ENCODE results near the gene PSMB7. TPM values are rescaled to one million over a fixed set of nuclear protein-coding genes. Genes with fewer than 3 reads are reported as not detected.

Gene PSMB7
- total RNA-seq, 2 experiments from 2014 or later = 164 to 186 TPM

DNA sequence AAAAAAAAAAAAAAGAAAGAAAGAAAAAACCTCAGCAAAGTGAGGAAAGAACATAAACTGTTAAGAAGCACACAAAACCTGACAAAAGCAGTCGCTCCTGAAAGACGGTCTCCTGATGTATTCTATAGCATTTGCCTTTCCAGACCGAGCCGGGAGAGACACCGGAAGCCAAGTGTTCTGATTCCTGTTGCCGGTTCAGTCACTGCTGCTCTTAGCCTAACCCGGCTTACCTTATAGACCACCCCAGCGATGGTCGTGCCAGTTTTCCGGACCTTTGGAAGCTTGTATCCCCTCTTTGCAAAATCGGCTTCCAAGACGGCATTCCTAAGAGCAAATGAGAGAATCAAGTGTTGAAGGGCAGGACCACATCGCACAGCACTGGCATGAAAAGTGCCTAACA lies 630 bp downstream of the PSMB7 start:
- CTCF ChIA-PET (ENCODE audit: unreplicated experiment) = no interaction called here
- TSS peak; percentile 70 for BruUV-seq (replicated peaks)
- H4K20me1 ChIP-seq (ENCODE audit: insufficient read depth, low read length) = no peaks in the 10 kb centered on the region
- peak overlapping the region; percentile 85 for H3K4me2 ChIP-seq (ENCODE audit: low read length)
- peaks cover 6% of the 10 kb centered on the region; the same call in 1 of the 2 replicates for H3K9me3 ChIP-seq (ENCODE audit: low read length)
- peak overlapping the region; percentile 92 for H3K4me3 ChIP-seq (ENCODE audit: low read depth, low read length, poor library complexity, severe bottlenecking)
- H3K27ac ChIP-seq (ENCODE audit: low read depth, low read length, poor library complexity, severe bottlenecking) = peak overlapping the region; percentile 17
- H3K79me2 ChIP-seq (ENCODE audit: insufficient read depth, low read depth, low read length) = peaks cover 21% of the 10 kb centered on the region
- peaks cover 19% of the 10 kb centered on the region for H3K4me1 ChIP-seq (ENCODE audit: insufficient read depth, low read length, poor library complexity, severe bottlenecking)
- POLR2A ChIA-PET = interaction anchor here (0.6 to 0.9 kb wide), 3 partner anchors 11 to 574 kb away, joined by 3 to 4 read pairs (median 3); no protein-coding TSS in a partner anchor
- H3K36me3 ChIP-seq (ENCODE audit: insufficient read depth, low read length) = peaks cover 44% of the 10 kb centered on the region
- no peak for TF ChIP-seq EZH2phosphoT487 (IDR thresholded peaks at IDR 0.05; ENCODE audit: borderline replicate concordance, low read depth, low read length)
- TF ChIP-seq, protein P1, sequence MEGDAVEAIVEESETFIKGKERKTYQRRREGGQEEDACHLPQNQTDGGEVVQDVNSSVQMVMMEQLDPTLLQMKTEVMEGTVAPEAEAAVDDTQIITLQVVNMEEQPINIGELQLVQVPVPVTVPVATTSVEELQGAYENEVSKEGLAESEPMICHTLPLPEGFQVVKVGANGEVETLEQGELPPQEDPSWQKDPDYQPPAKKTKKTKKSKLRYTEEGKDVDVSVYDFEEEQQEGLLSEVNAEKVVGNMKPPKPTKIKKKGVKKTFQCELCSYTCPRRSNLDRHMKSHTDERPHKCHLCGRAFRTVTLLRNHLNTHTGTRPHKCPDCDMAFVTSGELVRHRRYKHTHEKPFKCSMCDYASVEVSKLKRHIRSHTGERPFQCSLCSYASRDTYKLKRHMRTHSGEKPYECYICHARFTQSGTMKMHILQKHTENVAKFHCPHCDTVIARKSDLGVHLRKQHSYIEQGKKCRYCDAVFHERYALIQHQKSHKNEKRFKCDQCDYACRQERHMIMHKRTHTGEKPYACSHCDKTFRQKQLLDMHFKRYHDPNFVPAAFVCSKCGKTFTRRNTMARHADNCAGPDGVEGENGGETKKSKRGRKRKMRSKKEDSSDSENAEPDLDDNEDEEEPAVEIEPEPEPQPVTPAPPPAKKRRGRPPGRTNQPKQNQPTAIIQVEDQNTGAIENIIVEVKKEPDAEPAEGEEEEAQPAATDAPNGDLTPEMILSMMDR (conservative IDR thresholded peaks at IDR 0.05; ENCODE audit: low read length) = no peak
- intact Hi-C loops (cut with micrococcal nuclease; ENCODE audit: unreplicated experiment) = no loop called here
- DNase-seq (ENCODE audit: low spot score) = no peak
- H3K9me2 ChIP-seq (ENCODE audit: insufficient read depth, low read length) = no peaks in the 10 kb centered on the region
- peak overlapping the region; percentile 98; the same call in 1 of the 2 replicates for H2AFZ ChIP-seq (ENCODE audit: low read length)

GRCh38 chr9:124412228-124412575 lies 3.0 kb downstream of the PSMB7 start:
- Histone ChIP-seq H2AFZ (ENCODE audit: low read length) (no peak overlapping the region), H3K36me3 (ENCODE audit: insufficient read depth, low read length) (peaks cover 68% of the 10 kb centered on the region), H3K79me2 (ENCODE audit: insufficient read depth, low read depth, low read length) (peaks cover 32% of the 10 kb centered on the region), H3K27ac (ENCODE audit: low read depth, low read length, poor library complexity, severe bottlenecking) (no peak overlapping the region), H3K9me2 (ENCODE audit: insufficient read depth, low read length) (no peaks in the 10 kb centered on the region), H3K4me1 (ENCODE audit: insufficient read depth, low read length, poor library complexity, severe bottlenecking) (peaks cover 19% of the 10 kb centered on the region), H4K20me1 (ENCODE audit: insufficient read depth, low read length) (no peaks in the 10 kb centered on the region), H3K4me3 (ENCODE audit: low read depth, low read length, poor library complexity, severe bottlenecking) (no peak overlapping the region), H3K4me2 (ENCODE audit: low read length) (no peak overlapping the region), H3K9me3 (ENCODE audit: low read length) (peaks cover 6% of the 10 kb centered on the region; the same call in 1 of the 2 replicates)
- DNase-seq (ENCODE audit: low spot score) = no peak
- TF ChIP-seq, protein P1 (conservative IDR thresholded peaks at IDR 0.05; ENCODE audit: low read length) = no peak
- no peak for TF ChIP-seq EZH2phosphoT487 (IDR thresholded peaks at IDR 0.05; ENCODE audit: borderline replicate concordance, low read depth, low read length)
- POLR2A ChIA-PET = no interaction called here
- intact Hi-C loops (cut with micrococcal nuclease; ENCODE audit: unreplicated experiment) = no loop called here
- CTCF ChIA-PET (ENCODE audit: unreplicated experiment) = no interaction called here
- BruUV-seq (replicated peaks) = no TSS peak

DNA sequence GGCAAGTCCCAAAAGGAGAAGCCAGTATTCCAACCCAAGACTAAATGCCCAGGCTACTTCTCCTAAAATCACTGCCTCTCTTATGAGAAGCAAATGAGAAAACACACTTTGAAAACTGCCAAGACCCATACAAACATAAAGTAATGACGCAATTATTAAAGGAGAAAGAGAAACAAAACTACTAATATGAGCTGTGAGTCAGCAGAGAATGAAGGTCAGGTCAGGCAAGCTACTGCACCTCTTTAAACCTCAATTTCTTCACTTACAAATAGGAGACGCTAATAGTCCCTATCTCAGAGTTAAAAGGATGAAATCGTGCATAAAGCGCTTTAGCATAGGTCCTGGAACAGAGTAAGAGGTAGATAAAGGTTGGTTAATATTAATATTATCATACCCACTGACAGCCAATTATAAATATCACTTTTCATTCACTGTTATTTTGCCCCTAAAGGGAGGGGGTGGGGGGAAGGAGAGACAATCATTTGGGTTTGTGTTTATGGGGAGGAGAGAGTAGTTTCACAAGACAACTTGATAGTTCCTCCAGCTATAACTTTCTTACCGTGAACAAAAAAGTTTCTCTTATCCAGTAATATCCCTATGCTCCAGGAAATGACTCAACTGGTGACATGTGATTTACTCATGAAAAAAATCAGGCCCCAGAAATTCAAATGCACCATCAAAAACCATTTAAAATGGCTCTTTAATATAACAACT lies 3.6 kb downstream of the PSMB7 start:
- Histone ChIP-seq H2AFZ (ENCODE audit: low read length) (no peak overlapping the region), H3K27ac (ENCODE audit: low read depth, low read length, poor library complexity, severe bottlenecking) (no peak overlapping the region), H3K4me2 (ENCODE audit: low read length) (no peak overlapping the region), H4K20me1 (ENCODE audit: insufficient read depth, low read length) (no peaks in the 10 kb centered on the region), H3K79me2 (ENCODE audit: insufficient read depth, low read depth, low read length) (peaks cover 32% of the 10 kb centered on the region), H3K4me1 (ENCODE audit: insufficient read depth, low read length, poor library complexity, severe bottlenecking) (peaks cover 19% of the 10 kb centered on the region), H3K36me3 (ENCODE audit: insufficient read depth, low read length) (peaks cover 74% of the 10 kb centered on the region), H3K9me3 (ENCODE audit: low read length) (peaks cover 6% of the 10 kb centered on the region; the same call in 1 of the 2 replicates), H3K4me3 (ENCODE audit: low read depth, low read length, poor library complexity, severe bottlenecking) (no peak overlapping the region), H3K9me2 (ENCODE audit: insufficient read depth, low read length) (no peaks in the 10 kb centered on the region)
- intact Hi-C loops (cut with micrococcal nuclease; ENCODE audit: unreplicated experiment) = no loop called here
- DNase-seq (ENCODE audit: low spot score) = no peak
- no peak for TF ChIP-seq EZH2phosphoT487 (IDR thresholded peaks at IDR 0.05; ENCODE audit: borderline replicate concordance, low read depth, low read length)
- TF ChIP-seq, protein P1 (conservative IDR thresholded peaks at IDR 0.05; ENCODE audit: low read length) = no peak
- BruUV-seq (replicated peaks) = TSS peak; percentile 0
- ChIA-PET CTCF (ENCODE audit: unreplicated experiment) (no interaction called here), POLR2A (interaction anchor here (0.6 to 0.7 kb wide), 2 partner anchors 253 to 479 kb away, joined by 3 to 6 read pairs; no protein-coding TSS in a partner anchor)
